ENCODE data around the gene FYB2. TPM values are rescaled to one million over a fixed set of nuclear protein-coding genes. Genes with fewer than 3 reads are reported as not detected.

FYB2 gene
- 0.33 and 0.48 TPM in 2 replicates for total RNA-seq (2021)
- long read RNA-seq: 0 reads

- Histone ChIP-seq H4K5ac (ENCODE audit: insufficient read length, low read depth, low read length) (no peak within 1 kb of the TSS), H3K18ac (ENCODE audit: insufficient read length, low read depth, low read length) (no peak within 1 kb of the TSS), H3K27me3 (ENCODE audit: insufficient read depth, low read length) (no peaks in the 10 kb centered on the region), H3K23me2 (ENCODE audit: insufficient read length, low read depth, low read length, poor library complexity, severe bottlenecking) (no peaks in the 10 kb centered on the region), H3K79me2 (ENCODE audit: insufficient read depth, low read length) (no peaks in the 10 kb centered on the region), H3K79me1 (ENCODE audit: insufficient read depth, low read depth, low read length, poor library complexity, severe bottlenecking) (no peaks in the 10 kb centered on the region), H3K27ac (ENCODE audit: insufficient read length, low read depth, low read length) (no peak within 1 kb of the TSS), H2BK120ac (ENCODE audit: low read depth, low read length, poor library complexity, severe bottlenecking) (no peak within 1 kb of the TSS), H2BK12ac (ENCODE audit: insufficient read length, low read depth, low read length) (no peak within 1 kb of the TSS), H4K20me1 (ENCODE audit: control insufficient read depth, insufficient read depth, insufficient read length) (no peaks in the 10 kb centered on the region), H3K56ac (ENCODE audit: insufficient read length, low read depth, low read length) (no peak within 1 kb of the TSS), H2BK15ac (ENCODE audit: low read depth, low read length) (no peak within 1 kb of the TSS), H3K4me2 (ENCODE audit: insufficient read depth, insufficient read length, low read length) (no peak within 1 kb of the TSS), H3K23ac (ENCODE audit: insufficient read length, low read depth, low read length) (no peak within 1 kb of the TSS), H3T11ph (ENCODE audit: low read length) (no peak within 1 kb of the TSS), H2BK5ac (ENCODE audit: insufficient read length, low read length) (no peak within 1 kb of the TSS), H2BK20ac (ENCODE audit: low read depth, low read length, poor library complexity, severe bottlenecking) (no peak within 1 kb of the TSS), H3K4ac (ENCODE audit: low read depth, low read length) (no peak within 1 kb of the TSS), H3K9ac (ENCODE audit: extremely low read depth, insufficient read length, low read length) (no peak within 1 kb of the TSS), H2AK5ac (ENCODE audit: insufficient read length, low read length) (no peak within 1 kb of the TSS), H3K9me3 (ENCODE audit: control insufficient read depth, low read depth, low read length) (no peaks in the 10 kb centered on the region), H4K8ac (replicated peaks; ENCODE audit: insufficient read length, low read depth, low read length) (no peak within 1 kb of the TSS), H2AFZ (ENCODE audit: low read length) (no peak within 1 kb of the TSS), H3K4me1 (ENCODE audit: insufficient read depth, low read length) (no peaks in the 10 kb centered on the region), H4K91ac (ENCODE audit: insufficient read length, low read depth, low read length) (no peak within 1 kb of the TSS), H3K14ac (ENCODE audit: insufficient read depth, low read length) (no peak within 1 kb of the TSS)
- Mint-ChIP-seq H3K4me1 (peaks cover 30 to 31% of the 10 kb centered on the region in 2 experiments), H3K36me3 (ENCODE audit: insufficient read depth in 1 of 3, low read depth in 3 of 3) (0 out of 7 replicates have a peak, but pooled peaks cover 0 to 4% (median 0%) of the 10 kb centered on the region in 3 experiments), H3K27me3 (ENCODE audit: low read depth) (peaks cover 20% of the 10 kb centered on the region), H3K27ac (peak within 1 kb of the TSS in 2 of 3 experiments; percentile 91 to 93; a peak in 2 of 7 replicates), H3K4me3 (peak within 1 kb of the TSS in 1 of 2 experiments; percentile 30; a peak in 2 of 5 replicates), H3K9me3 (peaks cover 0 to 3% of the 10 kb centered on the region in 2 experiments; a peak in 2 of 5 replicates)
- WGBS (ENCODE audit: extremely low coverage, insufficient read length, low lambda C conversion rate): no CpG with 5 or more reads among the region's 10 CpGs
- peak; percentile 89 for DNase-seq
- TF ChIP-seq CTCF (conservative IDR thresholded peaks at IDR 0.05): no peak; the same call in 2 of the 3 replicates
These were observed at the start of gene FYB2 for GRCh38 chr1:56819387-56819899. Gene FYB2, minus strand, starts transcription at chr1:56819404. Its CDS starts 114 bp downstream, at chr1:56819290.

All from H9 (cell line).